Measurements from ENCODE around the gene CDA. TPM values are rescaled to one million over a fixed set of nuclear protein-coding genes. Genes with fewer than 3 reads are reported as not detected.

Gene CDA
- total RNA-seq, 4 donors from 2014 or later: 9.7 to 53.7 (median 45.9) TPM

DNA sequence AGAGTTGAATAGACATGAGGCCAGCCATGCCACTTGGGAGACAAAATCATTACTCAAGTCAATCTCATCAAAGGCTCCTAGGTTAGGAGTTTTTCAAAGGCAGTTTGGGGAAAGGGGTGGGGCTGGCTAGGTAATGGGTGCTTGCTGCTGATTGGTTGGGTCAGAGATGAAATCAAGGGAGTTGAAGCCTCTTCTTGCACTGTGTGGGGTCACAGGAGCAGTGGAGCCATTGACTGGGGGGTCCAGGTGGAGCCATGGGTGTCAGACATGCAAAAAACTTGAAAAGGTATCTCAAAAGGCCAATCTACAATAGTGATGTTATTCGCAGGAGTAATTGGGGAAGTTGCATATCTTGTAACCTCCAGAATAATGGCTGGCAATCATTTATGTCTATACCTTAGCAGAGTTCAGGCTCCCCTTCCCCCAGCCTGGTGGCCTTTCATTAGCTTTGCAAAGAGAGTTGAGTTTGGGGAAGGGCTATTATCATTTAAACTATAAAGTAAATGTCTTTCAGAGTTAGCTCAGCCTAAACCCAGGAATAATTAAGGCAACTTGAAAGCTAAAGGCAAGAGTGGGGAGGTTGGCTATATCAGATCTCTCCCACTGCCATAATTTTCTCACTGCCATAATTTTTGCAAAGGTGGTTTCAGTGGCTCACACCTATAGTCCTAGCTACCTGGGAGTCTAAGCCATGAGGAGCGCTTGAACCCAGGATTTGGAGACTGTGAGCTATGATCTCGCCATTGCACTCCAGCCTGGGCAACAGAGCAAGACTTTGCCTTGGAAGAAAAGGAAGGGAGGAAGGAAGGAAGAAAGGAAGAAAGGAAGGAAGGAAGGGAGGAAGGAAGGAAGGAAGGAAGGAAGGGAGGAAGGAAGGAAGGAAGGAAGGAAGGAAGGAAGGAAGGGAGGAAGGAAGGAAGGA, 36.5 kb downstream of the CDA start:
- H3K9me3 ChIP-seq: no peaks in the 10 kb centered on the region
- DNase-seq: no peak
- intact Hi-C loops (cut with DNase I): no loop called here
- TF ChIP-seq CTCF (IDR thresholded peaks at IDR 0.05): no peak
- no peak for TF ChIP-seq POLR2A (IDR thresholded peaks at IDR 0.05)
- no peak overlapping the region for H3K27ac ChIP-seq
- no peaks in the 10 kb centered on the region for H3K4me1 ChIP-seq
- H3K36me3 ChIP-seq: no peaks in the 10 kb centered on the region
- H3K27me3 ChIP-seq: peaks cover 0 to 5% (median 0%) of the 10 kb centered on the region in 4 donors
- WGBS, 2 donors: 62 to 75% methylated on average over 3 of the region's 3 CpGs
- no peak overlapping the region for H3K4me3 ChIP-seq

DNA sequence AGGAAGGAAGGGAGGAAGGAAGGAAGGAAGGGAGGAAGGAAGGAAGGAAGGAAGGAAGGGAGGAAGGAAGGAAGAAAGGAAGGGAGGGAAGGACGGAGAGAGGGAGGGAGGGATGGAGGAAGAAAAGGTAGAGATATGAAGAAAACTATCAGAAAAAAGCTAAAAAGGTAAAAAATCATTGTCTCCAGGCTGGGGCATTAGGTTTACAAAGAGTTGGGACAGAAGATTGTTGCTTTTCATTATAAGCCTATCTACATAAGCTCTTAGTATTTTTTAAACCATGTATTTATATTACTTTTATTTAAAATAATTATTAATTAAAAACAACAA, 37.2 kb downstream of the CDA start:
- intact Hi-C loops (cut with DNase I): no loop called here
- no peaks in the 10 kb centered on the region for H3K9me3 ChIP-seq
- no peaks in the 10 kb centered on the region for H3K4me1 ChIP-seq
- no peak for DNase-seq
- WGBS, 2 donors: 65 to 67% methylated on average over 1 of the region's 1 CpG
- H3K36me3 ChIP-seq: no peaks in the 10 kb centered on the region
- no peak for TF ChIP-seq CTCF (IDR thresholded peaks at IDR 0.05)
- H3K4me3 ChIP-seq: no peak overlapping the region
- peaks cover 0 to 8% (median 0%) of the 10 kb centered on the region in 4 donors for H3K27me3 ChIP-seq
- H3K27ac ChIP-seq: no peak overlapping the region

DNA sequence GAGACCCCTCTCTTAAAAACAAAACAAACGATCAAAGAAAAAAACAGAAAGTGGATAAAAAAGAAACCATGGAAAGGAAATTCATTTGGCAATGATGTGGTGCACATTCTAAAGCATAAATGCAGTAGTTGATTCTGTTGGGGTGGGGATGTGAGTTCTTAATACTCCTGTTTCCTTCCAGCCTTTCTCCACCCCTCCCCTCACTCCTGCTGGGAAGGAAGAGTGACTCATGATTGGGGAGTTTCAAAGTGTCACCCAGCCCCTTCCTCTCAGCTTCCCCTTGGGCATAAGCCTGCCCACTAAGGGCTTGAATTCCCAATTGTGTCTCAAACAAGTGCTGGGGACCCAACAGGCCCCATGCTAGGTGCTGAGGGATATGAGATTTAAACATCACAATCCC, 37.6 kb downstream of the CDA start:
- no peaks in the 10 kb centered on the region for H3K9me3 ChIP-seq
- no peak overlapping the region for H3K27ac ChIP-seq
- intact Hi-C loops (cut with DNase I): no loop called here
- 41 to 54% methylated on average over 1 of the region's 1 CpG for WGBS, 2 donors
- no peak for TF ChIP-seq CTCF (IDR thresholded peaks at IDR 0.05)
- no peak for TF ChIP-seq POLR2A (IDR thresholded peaks at IDR 0.05)
- peaks cover 0 to 10% (median 0%) of the 10 kb centered on the region in 4 donors for H3K27me3 ChIP-seq
- no peak overlapping the region for H3K4me3 ChIP-seq
- no peaks in the 10 kb centered on the region for H3K36me3 ChIP-seq
- no peak for DNase-seq
- no peaks in the 10 kb centered on the region for H3K4me1 ChIP-seq

DNA sequence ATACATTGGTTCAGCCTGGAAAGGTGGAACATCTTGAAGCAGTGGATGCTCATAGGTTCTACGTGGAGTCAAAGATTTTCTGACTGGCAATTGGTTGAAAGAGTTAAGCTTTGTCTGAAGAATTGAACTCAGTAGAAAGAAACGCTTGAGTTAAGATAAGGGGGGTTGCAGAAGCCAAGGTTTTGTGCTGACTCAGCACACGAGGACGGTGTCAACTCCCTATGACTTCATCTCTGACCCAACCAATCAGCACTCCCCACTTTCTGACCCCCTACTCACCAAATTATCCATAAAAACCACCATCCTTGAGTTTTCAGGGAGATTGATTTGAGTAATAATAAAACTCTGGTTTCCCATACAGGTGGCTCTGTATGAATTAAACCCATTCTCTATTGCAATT, 41.8 kb downstream of the CDA start:
- WGBS, 2 donors: 34 to 38% methylated on average over 4 of the region's 4 CpGs
- peaks cover 0 to 10% (median 0%) of the 10 kb centered on the region in 4 donors for H3K27me3 ChIP-seq
- no peaks in the 10 kb centered on the region for H3K36me3 ChIP-seq
- H3K4me1 ChIP-seq: peaks cover 10 to 31% (median 17%) of the 10 kb centered on the region in 3 donors
- intact Hi-C loops (cut with DNase I): loop anchor here (10.0 kb wide), 1 partner anchor 56 kb away; no protein-coding TSS in a partner anchor
- H3K27ac ChIP-seq: no peak overlapping the region
- H3K4me3 ChIP-seq: no peak overlapping the region
- H3K9me3 ChIP-seq: no peaks in the 10 kb centered on the region
- TF ChIP-seq CTCF (IDR thresholded peaks at IDR 0.05): no peak
- TF ChIP-seq POLR2A (IDR thresholded peaks at IDR 0.05): no peak
- no peak for DNase-seq

- H3K36me3 ChIP-seq: peaks cover 4 to 7% (median 7%) of the 10 kb centered on the region in 3 donors
- WGBS, 2 donors: 69 to 90% methylated on average over 3 of the region's 3 CpGs
- intact Hi-C loops (cut with DNase I): loop anchor here (10.0 kb wide), 1 partner anchor 58 kb away; no protein-coding TSS in a partner anchor
Observed at GRCh38 chr1:20632386-20632785, 43.5 kb downstream of the CDA start.

More at GRCh38 chr1:20632386-20632785, 43.5 kb downstream of the CDA start:
- Histone ChIP-seq H3K27ac (no peak overlapping the region), H3K27me3 (peaks cover 0 to 5% (median 0%) of the 10 kb centered on the region in 4 donors), H3K4me3 (no peak overlapping the region), H3K9me3 (no peaks in the 10 kb centered on the region), H3K4me1 (peaks cover 10 to 35% (median 19%) of the 10 kb centered on the region in 3 donors)
- TF ChIP-seq POLR2A (IDR thresholded peaks at IDR 0.05) (no peak), CTCF (IDR thresholded peaks at IDR 0.05) (no peak)
- no peak for DNase-seq
